Left hindlimb (tissue), 1 donor: ENCODE measurements around the gene NPC1L1.

Experiments
- DNase-seq: peaks from one replicate; pipeline ENCODE4 v3.0.0-alpha.2; 2018

The NPC1L1 gene, protein sequence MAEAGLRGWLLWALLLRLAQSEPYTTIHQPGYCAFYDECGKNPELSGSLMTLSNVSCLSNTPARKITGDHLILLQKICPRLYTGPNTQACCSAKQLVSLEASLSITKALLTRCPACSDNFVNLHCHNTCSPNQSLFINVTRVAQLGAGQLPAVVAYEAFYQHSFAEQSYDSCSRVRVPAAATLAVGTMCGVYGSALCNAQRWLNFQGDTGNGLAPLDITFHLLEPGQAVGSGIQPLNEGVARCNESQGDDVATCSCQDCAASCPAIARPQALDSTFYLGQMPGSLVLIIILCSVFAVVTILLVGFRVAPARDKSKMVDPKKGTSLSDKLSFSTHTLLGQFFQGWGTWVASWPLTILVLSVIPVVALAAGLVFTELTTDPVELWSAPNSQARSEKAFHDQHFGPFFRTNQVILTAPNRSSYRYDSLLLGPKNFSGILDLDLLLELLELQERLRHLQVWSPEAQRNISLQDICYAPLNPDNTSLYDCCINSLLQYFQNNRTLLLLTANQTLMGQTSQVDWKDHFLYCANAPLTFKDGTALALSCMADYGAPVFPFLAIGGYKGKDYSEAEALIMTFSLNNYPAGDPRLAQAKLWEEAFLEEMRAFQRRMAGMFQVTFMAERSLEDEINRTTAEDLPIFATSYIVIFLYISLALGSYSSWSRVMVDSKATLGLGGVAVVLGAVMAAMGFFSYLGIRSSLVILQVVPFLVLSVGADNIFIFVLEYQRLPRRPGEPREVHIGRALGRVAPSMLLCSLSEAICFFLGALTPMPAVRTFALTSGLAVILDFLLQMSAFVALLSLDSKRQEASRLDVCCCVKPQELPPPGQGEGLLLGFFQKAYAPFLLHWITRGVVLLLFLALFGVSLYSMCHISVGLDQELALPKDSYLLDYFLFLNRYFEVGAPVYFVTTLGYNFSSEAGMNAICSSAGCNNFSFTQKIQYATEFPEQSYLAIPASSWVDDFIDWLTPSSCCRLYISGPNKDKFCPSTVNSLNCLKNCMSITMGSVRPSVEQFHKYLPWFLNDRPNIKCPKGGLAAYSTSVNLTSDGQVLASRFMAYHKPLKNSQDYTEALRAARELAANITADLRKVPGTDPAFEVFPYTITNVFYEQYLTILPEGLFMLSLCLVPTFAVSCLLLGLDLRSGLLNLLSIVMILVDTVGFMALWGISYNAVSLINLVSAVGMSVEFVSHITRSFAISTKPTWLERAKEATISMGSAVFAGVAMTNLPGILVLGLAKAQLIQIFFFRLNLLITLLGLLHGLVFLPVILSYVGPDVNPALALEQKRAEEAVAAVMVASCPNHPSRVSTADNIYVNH (N-terminal part only)

DNA sequence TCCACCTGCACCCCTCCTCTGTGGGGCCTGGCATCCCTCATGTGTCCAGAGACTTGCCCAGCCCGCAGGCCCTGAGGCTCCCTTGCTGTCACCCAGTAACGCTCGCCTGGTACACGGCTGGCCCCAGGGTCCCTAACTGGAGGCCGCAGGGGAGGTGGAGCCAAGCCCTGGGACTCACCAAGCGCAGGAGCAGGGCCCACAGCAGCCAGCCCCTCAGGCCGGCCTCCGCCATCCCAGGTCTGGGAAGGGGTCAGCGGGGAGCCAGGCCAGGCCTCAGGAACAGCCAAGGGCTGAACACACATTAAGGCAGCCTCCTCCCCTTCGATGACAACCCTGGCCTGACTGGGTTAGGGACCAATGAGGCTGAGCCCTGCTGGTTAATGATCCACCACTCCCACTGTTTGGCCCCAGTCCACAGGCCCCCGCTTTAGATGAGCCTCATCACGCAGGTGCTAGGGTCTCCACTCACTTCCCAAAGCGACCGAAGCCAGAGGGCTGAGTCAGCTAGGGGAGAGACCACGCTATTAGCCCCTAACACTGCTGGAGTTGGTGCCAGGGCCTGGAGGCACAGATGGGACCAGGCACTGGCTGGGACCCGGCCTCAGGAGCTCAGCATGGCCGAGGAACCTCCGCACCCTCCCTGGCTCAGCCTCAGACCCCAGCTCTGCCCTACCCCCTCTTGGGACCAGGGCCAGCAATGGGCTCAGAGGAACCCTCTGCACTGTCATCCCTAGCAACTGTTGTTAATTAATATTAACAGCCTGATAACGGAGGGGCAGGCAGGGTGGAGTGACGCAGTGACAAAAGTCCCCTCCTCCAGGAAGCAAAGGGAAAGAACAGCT is at the start of gene NPC1L1:
Gene NPC1L1, minus strand, starts transcription at position 303 of the 842 bp plus-strand sequence. Its CDS starts 71 bp downstream, at position 232.
- DNase-seq = no peak

GRCh38 chr7:44590910-44591309 is 49.8 kb upstream of the NPC1L1 start:
- no peak for DNase-seq

- peak; percentile 51 for DNase-seq
Observed at GRCh38 chr7:44587843-44588711, 46.9 kb upstream of the NPC1L1 start.

DNA sequence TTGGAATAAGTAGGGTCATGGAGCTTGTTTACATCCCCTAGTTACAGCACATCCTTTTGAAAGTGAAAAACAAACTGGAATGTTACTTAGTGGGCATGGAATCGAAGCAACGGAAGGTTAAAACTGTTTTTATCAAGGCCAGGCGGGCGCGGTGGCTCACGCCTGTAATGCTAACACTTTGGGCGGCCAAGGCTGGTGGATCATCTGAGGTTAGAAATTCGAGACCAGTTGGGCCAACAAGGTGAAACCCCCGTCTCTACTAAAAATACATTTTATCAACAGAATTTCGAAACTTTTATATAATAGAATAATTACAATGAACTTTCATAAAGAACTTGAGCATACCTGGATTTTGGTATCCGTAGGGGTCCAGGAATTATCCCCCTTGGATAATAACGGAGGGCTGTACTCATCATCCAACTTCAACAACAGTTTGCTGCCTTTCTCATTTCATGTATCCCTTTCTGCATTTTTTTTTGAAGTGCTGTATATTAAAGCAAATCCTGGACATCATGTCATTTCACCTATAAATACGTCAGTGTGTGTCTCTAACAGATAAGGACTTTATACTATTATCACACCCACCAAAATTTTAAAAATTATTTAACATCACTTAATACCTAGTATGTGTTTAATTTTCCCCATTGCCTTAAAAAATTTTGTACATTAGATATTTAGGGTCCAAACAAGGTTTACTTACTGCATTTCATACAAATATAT is 42.2 kb upstream of the NPC1L1 start:
- no peak for DNase-seq

GRCh38 chr7:44581879-44582603 is 40.9 kb upstream of the NPC1L1 start, which contains the start of gene TMED4:
Gene TMED4, minus strand, starts transcription at chr7:44582231. Its CDS starts 25 bp downstream, at chr7:44582206.
- peak; percentile 100 for DNase-seq

DNA sequence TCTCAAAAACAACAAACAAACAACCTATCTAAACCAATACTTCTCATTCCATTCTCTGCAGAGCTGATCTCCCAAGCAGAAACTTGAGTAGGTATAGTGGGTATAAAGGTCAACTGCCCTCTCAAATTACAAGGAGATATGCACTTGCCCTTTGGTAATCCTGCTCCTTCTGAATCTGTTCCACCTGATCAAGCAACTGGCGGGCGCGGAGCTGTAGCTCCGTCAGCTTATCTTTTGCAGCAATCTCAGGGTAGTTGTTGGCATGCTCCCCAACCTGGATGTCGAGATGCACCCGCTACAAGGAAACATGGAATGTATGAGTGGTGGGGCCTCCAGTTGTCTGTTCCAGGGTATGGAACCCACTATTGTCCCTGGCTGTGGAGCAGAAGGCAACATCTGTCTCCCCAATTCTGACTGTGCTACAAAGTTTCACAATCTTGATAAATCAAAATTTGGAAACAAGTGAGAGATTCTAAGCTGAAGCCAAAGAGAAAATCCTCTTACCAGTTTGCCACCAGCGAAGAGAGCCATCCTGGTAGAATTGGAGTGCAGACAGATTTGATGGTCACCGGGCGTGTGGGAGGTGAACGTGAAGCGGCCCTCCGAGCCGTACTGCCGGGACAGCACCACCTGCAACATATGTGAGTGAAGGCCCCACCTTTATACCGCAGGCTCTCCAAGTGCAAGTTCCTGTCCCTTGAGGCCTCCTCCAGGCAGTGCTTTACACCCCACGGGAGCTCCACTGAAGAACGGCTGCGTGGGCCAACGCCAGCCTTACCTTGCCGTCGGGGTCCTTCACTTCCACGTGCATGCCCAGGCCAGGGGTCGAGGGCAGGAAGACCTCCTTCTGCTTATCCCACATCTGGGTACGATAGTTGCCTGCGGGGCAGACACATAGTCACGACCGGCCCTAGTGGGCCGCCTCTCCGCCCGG is 40.1 kb upstream of the NPC1L1 start:
- DNase-seq = no peak

DNA sequence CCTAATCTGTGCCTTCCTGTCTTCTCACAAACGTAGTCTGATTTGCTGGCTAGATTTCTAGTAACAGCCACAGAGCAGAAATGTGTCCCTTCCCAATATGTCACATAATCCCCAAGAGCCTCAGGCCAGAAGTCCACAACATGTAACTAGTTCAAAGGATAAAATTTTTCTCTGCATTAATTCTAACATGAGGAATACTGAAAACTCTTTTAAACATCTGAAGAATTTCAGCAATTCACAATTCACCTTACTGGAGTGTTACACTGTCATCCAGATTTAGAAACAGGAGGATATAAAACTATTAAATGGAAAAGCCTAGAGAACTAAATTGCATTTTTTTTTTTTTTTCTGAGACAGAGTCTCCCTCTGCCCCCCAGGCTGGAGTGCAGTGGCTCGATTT is 35.1 kb upstream of the NPC1L1 start:
- no peak for DNase-seq

DNA sequence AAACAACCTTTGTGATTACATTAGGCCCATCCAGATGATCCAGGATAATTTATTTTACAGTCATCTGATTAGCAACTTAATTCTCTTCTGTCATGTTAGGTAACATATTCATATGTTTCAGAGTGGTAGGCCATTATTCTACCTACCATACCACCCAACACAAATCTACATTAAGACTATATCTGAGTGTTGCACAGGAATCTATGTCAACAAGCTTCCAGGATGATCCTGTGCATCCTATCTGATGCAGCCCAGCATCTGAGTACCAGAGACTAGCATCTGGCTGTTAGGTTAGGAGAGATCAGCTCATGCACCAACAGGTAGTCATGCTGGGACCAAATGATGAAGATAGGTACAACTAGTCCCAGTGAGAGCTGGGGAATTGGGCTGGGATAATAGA is 33.9 kb upstream of the NPC1L1 start:
- no peak for DNase-seq

GRCh38 chr7:44574287-44574872 is 33.2 kb upstream of the NPC1L1 start:
- DNase-seq = no peak

DNA sequence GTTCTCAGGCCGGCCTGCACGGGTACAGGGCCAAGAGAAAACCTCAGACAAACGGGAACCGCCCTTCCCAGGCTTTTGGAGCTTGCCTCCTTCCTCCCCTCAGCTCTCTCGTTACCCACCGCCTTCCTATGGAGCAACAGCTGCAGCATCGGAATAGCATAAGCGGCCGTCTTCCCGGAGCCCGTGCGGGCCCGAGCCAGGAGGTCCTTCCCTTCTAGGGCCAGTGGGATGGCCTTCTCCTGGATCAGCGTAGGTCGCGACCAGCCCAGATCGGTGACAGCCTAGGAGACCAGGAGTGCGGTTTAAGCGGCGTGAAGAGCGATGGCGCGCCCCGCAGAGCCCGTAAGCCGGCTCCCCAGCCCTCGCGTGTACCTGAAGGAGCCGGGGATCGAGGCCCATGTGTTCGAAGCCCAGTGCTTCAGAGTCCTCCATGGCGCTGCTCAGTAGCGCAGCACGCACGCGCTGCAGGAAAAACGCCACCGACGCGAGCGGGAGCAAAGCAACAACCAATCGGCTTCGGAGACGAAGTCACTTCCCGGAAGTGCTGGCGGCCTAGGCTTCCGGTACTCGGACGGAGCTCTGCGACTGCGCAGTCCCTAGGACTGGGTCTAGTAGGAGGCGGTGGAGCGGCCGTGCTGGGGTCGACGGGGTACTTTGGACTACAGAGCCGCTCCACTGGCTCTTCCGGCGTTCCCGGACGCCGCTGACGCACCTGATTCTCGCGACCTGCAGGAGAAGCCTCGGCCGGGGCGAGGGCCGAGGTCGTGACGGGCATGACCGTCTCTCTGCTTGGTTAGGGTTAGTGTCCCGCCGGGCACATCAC is 32.5 kb upstream of the NPC1L1 start, which contains the start of gene DDX56:
Gene DDX56, minus strand, starts transcription at position 445 of the 823 bp plus-strand sequence. Its CDS starts 13 bp downstream, at position 432.
- peak; percentile 95 for DNase-seq

DNA sequence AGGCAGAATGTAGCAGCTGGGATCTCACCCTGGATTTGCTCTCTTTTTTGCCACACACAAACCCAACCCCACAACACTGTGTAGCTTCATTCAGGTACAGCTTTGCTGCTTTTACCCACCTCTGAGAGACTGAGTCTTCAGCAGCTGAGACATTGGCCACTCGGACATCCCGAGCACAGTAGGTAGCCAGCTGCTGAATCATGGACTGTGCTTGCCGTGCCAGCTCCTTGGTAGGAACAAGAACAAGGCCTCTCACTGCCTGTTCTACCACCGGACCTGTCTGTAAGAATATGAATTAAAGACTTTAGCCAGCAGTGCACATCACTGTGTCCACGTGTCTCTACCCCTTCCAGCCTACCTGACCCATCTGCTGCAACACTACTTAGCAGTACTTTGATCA is 31.6 kb upstream of the NPC1L1 start:
- no peak for DNase-seq

DNA sequence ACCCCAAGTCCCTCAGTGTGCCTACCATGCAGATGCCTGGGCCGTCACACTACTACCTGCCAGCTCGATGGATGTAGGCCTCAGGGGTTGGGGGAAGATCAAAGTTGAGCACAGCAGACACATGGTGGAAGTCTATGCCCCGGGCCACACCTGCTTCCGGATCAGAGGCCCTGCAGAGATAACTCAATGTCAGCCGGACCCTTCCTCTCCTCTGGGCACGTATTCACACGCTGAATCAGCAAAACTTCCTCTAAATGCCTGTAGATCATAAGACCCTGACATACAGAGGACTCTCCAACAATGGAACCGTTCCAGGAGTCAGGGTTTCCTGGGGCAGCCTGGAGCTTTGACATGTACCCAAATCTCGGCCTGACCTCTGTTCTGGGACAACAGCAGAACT is 28.8 kb upstream of the NPC1L1 start:
- DNase-seq = no peak

DNA sequence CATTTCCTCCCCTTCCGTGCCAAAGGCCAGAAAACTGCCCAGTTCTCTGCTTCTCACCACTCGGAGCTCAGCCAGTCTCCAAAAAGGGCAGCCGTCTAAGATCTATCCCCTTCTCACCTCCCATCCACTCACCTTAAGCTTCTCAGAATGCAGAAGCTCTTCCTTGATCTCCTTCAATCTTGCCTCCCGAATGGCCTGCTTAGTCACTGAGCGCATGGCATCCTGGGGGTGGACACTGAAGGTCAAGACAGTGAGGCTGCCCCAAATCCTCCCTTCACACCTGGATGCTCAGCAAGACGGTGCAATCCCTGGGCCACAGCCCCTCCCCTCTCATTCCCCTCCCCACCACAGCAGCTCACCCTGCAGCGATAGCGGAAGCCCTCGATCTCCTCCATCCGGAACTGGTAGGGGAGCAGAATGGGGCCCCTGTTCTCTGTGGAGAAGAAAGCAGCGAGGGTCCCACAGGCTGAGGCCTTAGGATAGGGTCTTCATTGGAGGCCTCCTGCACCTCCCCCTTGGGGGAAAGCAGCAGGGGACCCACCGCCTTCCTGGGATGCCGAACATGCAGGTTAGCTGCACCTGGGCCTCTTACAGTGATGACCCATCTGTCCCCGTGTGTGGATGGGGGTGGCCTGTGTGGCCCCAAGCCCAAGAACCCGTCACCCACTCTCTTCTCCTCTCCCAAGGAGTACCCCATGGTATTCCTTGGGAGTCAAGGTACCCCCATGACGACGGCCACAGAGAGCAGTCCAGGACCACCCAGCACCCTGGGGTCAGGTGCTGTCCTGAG is 27.8 kb upstream of the NPC1L1 start:
- no peak for DNase-seq

GRCh38 chr7:44567884-44568283 is 26.8 kb upstream of the NPC1L1 start:
- DNase-seq = no peak

DNA sequence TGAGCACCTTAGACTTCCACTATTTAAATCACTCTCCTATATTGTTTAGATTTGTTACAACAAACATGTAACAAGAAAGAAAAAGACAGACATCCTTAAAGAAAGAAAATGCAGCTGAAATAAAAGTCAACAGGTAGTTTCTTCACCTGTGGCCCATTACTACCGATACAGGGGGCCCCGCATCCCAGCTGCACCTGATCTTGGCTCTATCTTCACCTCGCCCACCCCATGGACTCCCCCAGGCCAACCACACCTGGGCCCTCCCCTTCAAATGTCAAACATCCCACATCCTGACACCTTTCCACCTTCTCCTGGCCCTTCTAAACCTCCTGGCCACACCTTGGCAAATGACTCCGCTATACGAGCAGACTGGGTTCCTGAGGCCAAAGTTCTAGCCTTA is 25.6 kb upstream of the NPC1L1 start:
- no peak for DNase-seq
